OCI-LY3 (cell line): ENCODE measurements around the gene BCO2.
A peak's percentile ranks its signal among the peaks of the same experiment; 100 is the strongest.

Experiments used
- H2AFZ ChIP-seq: fragments of 200-600, 300-600 bp; shearing (Covaris generic); 2 replicates; pipeline ENCODE4 v1.6.0; 2014; ENCODE audit warnings: antibody characterized with exemption, low read depth, low read length
- H3K27ac ChIP-seq: fragments of 200-600, 300-600 bp; sonication (generic); 2 replicates; pipeline ENCODE4 v1.5.1; 2014; ENCODE audit warnings: mild to moderate bottlenecking, low read length, moderate library complexity, mixed read lengths
- H3K27me3 ChIP-seq: fragments of 200-600, 300-600 bp; sonication (generic); 2 replicates; pipeline ENCODE4 v1.6.1; 2014; ENCODE audit warnings: low read depth, low read length, mixed read lengths
- H3K36me3 ChIP-seq: fragments of 200-600, 300-600 bp; sonication (generic); replicated peaks from 2 replicates; pipeline ENCODE3; 2014; ENCODE audit warnings: low read depth, low read length, mixed read lengths
- H3K4me1 ChIP-seq: fragments of 300-600, 200-600 bp; sonication (generic); 2 replicates; pipeline ENCODE4 v1.6.1; 2014; ENCODE audit warnings: low read length, mixed read lengths
- H3K4me2 ChIP-seq: fragments of 200-600, 300-600 bp; sonication (generic); 2 replicates; pipeline ENCODE4 v1.6.1; 2014; ENCODE audit warnings: low read length, mixed read lengths
- H3K4me3 ChIP-seq: fragments of 300-600, 200-600 bp; sonication (generic); 2 replicates; pipeline ENCODE4 v1.5.1; 2014; ENCODE audit warnings: antibody characterized with exemption, mild to moderate bottlenecking, low read length, moderate library complexity
- H3K79me2 ChIP-seq: fragments of 300-600, 200-600 bp; shearing (Covaris generic); 2 replicates; pipeline ENCODE4 v1.6.1; 2014; ENCODE audit warnings: mild to moderate bottlenecking, low read length, mixed read lengths
- H3K9ac ChIP-seq: fragments of 300-600, 200-600 bp; shearing (Covaris generic); 2 replicates; pipeline ENCODE4 v1.6.0; 2014; ENCODE audit warnings: mild to moderate bottlenecking, low read length, moderate library complexity
- H3K9me3 ChIP-seq: fragments of 200-600, 300-600 bp; shearing (Covaris generic); 2 replicates; pipeline ENCODE4 v1.6.1; 2014; ENCODE audit warnings: low read length, mixed read lengths; ENCODE audit not compliant: insufficient read depth
- H4K20me1 ChIP-seq: fragments of 200-600, 300-600 bp; sonication (generic); 2 replicates; pipeline ENCODE4 v1.6.1; 2016; ENCODE audit warnings: low read length, mixed read lengths; ENCODE audit not compliant: insufficient read depth
- CTCF ChIP-seq: fragments of 200-600, 300-600 bp; sonication (generic); IDR thresholded peaks from 2 replicates; pipeline ENCODE4 v1.5.1; 2014; ENCODE audit warnings: antibody characterized with exemption, low read length, low read depth
- EZH2phosphoT487 ChIP-seq: fragments of 200-600 bp; shearing (Covaris generic); IDR thresholded peaks from 2 replicates; pipeline ENCODE4 v1.6.1; 2018; ENCODE audit warnings: antibody characterized with exemption, mixed run types, low read depth

The BCO2 gene

GRCh38 chr11:112223754-112224532 is 48.6 kb downstream of the BCO2 start:
- H3K27ac ChIP-seq, result no peak overlapping the region
- TF ChIP-seq EZH2phosphoT487, result no peak
- TF ChIP-seq CTCF, result no peak
- H3K79me2 ChIP-seq, result peaks cover 14% of the 10 kb centered on the region
- no peaks in the 10 kb centered on the region for H4K20me1 ChIP-seq
- H3K9ac ChIP-seq, result no peak overlapping the region
- no peak overlapping the region for H3K4me3 ChIP-seq
- H3K9me3 ChIP-seq, result no peaks in the 10 kb centered on the region
- no peak overlapping the region for H2AFZ ChIP-seq
- peaks cover 9% of the 10 kb centered on the region for H3K4me1 ChIP-seq
- H3K4me2 ChIP-seq, result no peak overlapping the region
- H3K36me3 ChIP-seq, result no peaks in the 10 kb centered on the region
- H3K27me3 ChIP-seq, result no peaks in the 10 kb centered on the region

GRCh38 chr11:112225753-112226061 is 50.4 kb downstream of the BCO2 start:
- H3K36me3 ChIP-seq, result peaks cover 6% of the 10 kb centered on the region
- no peaks in the 10 kb centered on the region for H3K27me3 ChIP-seq
- TF ChIP-seq CTCF, result no peak
- no peak for TF ChIP-seq EZH2phosphoT487
- H4K20me1 ChIP-seq, result no peaks in the 10 kb centered on the region
- peak overlapping the region; percentile 89 for H2AFZ ChIP-seq
- peak overlapping the region; percentile 96 for H3K9ac ChIP-seq
- H3K4me2 ChIP-seq, result peak overlapping the region; percentile 91
- H3K27ac ChIP-seq, result peak overlapping the region; percentile 66
- no peaks in the 10 kb centered on the region for H3K9me3 ChIP-seq
- peaks cover 14% of the 10 kb centered on the region for H3K79me2 ChIP-seq
- H3K4me3 ChIP-seq, result peak overlapping the region; percentile 98
- peaks cover 9% of the 10 kb centered on the region for H3K4me1 ChIP-seq

- Histone ChIP-seq H3K4me1 (peaks cover 9% of the 10 kb centered on the region), H3K4me3 (peak within 1 kb of the TSS; percentile 98), H3K27me3 (no peaks in the 10 kb centered on the region), H3K27ac (peak within 1 kb of the TSS; percentile 66), H4K20me1 (no peaks in the 10 kb centered on the region), H3K79me2 (peaks cover 14% of the 10 kb centered on the region), H2AFZ (peak within 1 kb of the TSS; percentile 89), H3K9me3 (no peaks in the 10 kb centered on the region), H3K9ac (peak within 1 kb of the TSS; percentile 96), H3K36me3 (peaks cover 6% of the 10 kb centered on the region), H3K4me2 (peak within 1 kb of the TSS; percentile 91)
- TF ChIP-seq CTCF (no peak), EZH2phosphoT487 (no peak)
Observed at GRCh38 chr11:112226062-112226830, 50.9 kb downstream of the BCO2 start, which contains the start of gene PTS. PTS (plus strand) TSS chr11:112226428; CDS start chr11:112226444, 16 bp downstream.

- H3K27me3 ChIP-seq, result no peaks in the 10 kb centered on the region
- H3K4me1 ChIP-seq, result peaks cover 9% of the 10 kb centered on the region
- no peaks in the 10 kb centered on the region for H4K20me1 ChIP-seq
- peaks cover 6% of the 10 kb centered on the region for H3K36me3 ChIP-seq
- H3K9ac ChIP-seq, result peak overlapping the region; percentile 96
- peaks cover 14% of the 10 kb centered on the region for H3K79me2 ChIP-seq
- TF ChIP-seq EZH2phosphoT487 (no peak), CTCF (no peak)
- H3K27ac ChIP-seq, result peak overlapping the region; percentile 66
- peak overlapping the region; percentile 98 for H3K4me3 ChIP-seq
- peak overlapping the region; percentile 89; the same call in 1 of the 2 replicates for H2AFZ ChIP-seq
- no peaks in the 10 kb centered on the region for H3K9me3 ChIP-seq
- H3K4me2 ChIP-seq, result peak overlapping the region; percentile 91
Observed at GRCh38 chr11:112226831-112227401, 51.6 kb downstream of the BCO2 start.
